ENCODE results near the gene HEXB. TPM values are rescaled to one million over a fixed set of nuclear protein-coding genes. Genes with fewer than 3 reads are reported as not detected.

HEXB gene
- total and polyA plus RNA-seq, 9 of the 15 experiments (the other 6 are each of a cell fraction or from before 2014, with no cell fraction given) = 22.9 to 158 (median 108) TPM

DNA sequence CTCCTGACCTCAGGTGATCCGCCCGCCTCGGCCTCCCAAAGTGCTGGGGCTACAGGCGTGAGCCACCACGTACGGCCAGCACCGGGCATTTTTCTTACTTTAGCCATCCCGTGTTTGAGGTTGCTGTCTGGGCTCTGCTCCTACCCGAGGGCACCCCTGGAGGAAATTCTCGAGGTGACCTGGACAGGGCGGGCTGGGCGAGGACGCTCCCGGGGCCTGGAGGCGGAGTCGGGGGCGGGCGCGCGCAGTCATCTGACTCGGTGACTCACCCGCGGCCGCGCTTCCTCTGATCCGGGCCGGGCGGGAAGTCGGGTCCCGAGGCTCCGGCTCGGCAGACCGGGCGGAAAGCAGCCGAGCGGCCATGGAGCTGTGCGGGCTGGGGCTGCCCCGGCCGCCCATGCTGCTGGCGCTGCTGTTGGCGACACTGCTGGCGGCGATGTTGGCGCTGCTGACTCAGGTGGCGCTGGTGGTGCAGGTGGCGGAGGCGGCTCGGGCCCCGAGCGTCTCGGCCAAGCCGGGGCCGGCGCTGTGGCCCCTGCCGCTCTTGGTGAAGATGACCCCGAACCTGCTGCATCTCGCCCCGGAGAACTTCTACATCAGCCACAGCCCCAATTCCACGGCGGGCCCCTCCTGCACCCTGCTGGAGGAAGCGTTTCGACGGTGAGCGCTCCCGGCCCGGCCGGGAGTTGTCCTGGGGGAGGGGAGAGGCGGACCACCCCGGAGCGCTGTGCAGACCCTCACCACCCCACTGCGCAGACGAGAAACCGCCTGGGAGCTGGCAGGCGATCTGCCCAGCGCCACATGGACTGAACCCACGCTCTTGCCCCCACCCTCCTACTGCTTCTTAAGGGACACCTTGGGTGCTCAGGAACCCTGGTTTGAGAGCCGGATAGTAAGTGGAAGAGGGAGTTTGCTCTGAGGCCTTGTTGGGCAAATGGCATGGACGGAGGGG lies at the start of gene HEXB (continued):
- TF ChIP-seq THRA (IDR thresholded peaks at IDR 0.05) (no peak), KDM4B (IDR thresholded peaks at IDR 0.05; ENCODE audit: borderline replicate concordance in 2 of 2, low read depth in 1 of 2) (no peak), TBP (optimal IDR thresholded peaks at IDR 0.05; ENCODE audit: low read depth, low read length) (peak; percentile 67), CBX8 (IDR thresholded peaks at IDR 0.05; ENCODE audit: borderline replicate concordance, extremely low read depth, low read depth, low read length, poor library complexity, severe bottlenecking) (no peak), ZNF212 (CRISPR knock-in tag; IDR thresholded peaks at IDR 0.05) (no peak), SMC3 (conservative IDR thresholded peaks at IDR 0.05; ENCODE audit: insufficient read depth, low read depth, low read length) (no peak), NFE2L1 (tag; IDR thresholded peaks at IDR 0.05; ENCODE audit: borderline replicate concordance, low read depth) (no peak), ZNF124 (CRISPR knock-in tag; IDR thresholded peaks at IDR 0.05) (no peak), POLR2G (IDR thresholded peaks at IDR 0.05; ENCODE audit: low read depth, low read length) (peak; percentile 99), RFX1 (IDR thresholded peaks at IDR 0.05) (no peak), PHF20 (IDR thresholded peaks at IDR 0.05; ENCODE audit: partially characterized antibody) (no peak), EZH2 (IDR thresholded peaks at IDR 0.05; ENCODE audit: borderline replicate concordance, low read depth, low read length) (no peak), ZNF589 (CRISPR knock-in tag; IDR thresholded peaks at IDR 0.05; ENCODE audit: low read depth) (no peak), IFI16 (CRISPR knock-in tag; IDR thresholded peaks at IDR 0.05) (no peak), DIDO1 (tag; IDR thresholded peaks at IDR 0.05; ENCODE audit: low read depth) (no peak), TCFL5 (CRISPR knock-in tag; conservative IDR thresholded peaks at IDR 0.05) (no peak), ZNF830 (CRISPR knock-in tag; IDR thresholded peaks at IDR 0.05) (0 out of 2 replicates have a peak, but pooled peaks have one; percentile 45), ZNF24 (IDR thresholded peaks at IDR 0.05) (no peak), NCOA2 (IDR thresholded peaks at IDR 0.05; ENCODE audit: partially characterized antibody in 2 of 2) (no peak), GABPA (tag; conservative IDR thresholded peaks at IDR 0.05; ENCODE audit: low read depth) (peak; percentile 62), TAF9B (IDR thresholded peaks at IDR 0.05; ENCODE audit: partially characterized antibody) (peak; percentile 41), ZNF75A (CRISPR knock-in tag; IDR thresholded peaks at IDR 0.05) (no peak), POLR3G (IDR thresholded peaks at IDR 0.05; ENCODE audit: extremely low read depth, insufficient read length, insufficient replicate concordance) (no peak)
- TF ChIP-seq, protein P1, sequence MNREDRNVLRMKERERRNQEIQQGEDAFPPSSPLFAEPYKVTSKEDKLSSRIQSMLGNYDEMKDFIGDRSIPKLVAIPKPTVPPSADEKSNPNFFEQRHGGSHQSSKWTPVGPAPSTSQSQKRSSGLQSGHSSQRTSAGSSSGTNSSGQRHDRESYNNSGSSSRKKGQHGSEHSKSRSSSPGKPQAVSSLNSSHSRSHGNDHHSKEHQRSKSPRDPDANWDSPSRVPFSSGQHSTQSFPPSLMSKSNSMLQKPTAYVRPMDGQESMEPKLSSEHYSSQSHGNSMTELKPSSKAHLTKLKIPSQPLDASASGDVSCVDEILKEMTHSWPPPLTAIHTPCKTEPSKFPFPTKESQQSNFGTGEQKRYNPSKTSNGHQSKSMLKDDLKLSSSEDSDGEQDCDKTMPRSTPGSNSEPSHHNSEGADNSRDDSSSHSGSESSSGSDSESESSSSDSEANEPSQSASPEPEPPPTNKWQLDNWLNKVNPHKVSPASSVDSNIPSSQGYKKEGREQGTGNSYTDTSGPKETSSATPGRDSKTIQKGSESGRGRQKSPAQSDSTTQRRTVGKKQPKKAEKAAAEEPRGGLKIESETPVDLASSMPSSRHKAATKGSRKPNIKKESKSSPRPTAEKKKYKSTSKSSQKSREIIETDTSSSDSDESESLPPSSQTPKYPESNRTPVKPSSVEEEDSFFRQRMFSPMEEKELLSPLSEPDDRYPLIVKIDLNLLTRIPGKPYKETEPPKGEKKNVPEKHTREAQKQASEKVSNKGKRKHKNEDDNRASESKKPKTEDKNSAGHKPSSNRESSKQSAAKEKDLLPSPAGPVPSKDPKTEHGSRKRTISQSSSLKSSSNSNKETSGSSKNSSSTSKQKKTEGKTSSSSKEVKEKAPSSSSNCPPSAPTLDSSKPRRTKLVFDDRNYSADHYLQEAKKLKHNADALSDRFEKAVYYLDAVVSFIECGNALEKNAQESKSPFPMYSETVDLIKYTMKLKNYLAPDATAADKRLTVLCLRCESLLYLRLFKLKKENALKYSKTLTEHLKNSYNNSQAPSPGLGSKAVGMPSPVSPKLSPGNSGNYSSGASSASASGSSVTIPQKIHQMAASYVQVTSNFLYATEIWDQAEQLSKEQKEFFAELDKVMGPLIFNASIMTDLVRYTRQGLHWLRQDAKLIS (CRISPR knock-in tag; IDR thresholded peaks at IDR 0.05) = peak; percentile 88
